ENCODE results near the gene MRPL36. TPM values are rescaled to one million over a fixed set of nuclear protein-coding genes. Genes with fewer than 3 reads are reported as not detected.

MRPL36 gene
- total and polyA plus RNA-seq, 2 donors (not counting 3 experiments of a cell fraction or from before 2014, with no cell fraction given) = 70.3 to 72.7 TPM

- H3K27ac ChIP-seq (ENCODE audit: insufficient read depth, low read depth, low read length) = no peak overlapping the region
- BruUV-seq (replicated peaks) = no TSS peak
- no peak overlapping the region for H2AFZ ChIP-seq (ENCODE audit: low read depth, low read length)
- DNase-seq (ENCODE audit: low read depth, low spot score) (no peak), FAIRE-seq (no peak)
- dilution Hi-C loops (cut with MboI; ENCODE audit: extremely low pct_ligation_motif_present, low sequenced_read_pairs) = no loop called here
- peaks cover 8% of the 10 kb centered on the region for H3K4me1 ChIP-seq (ENCODE audit: control insufficient read depth, extremely low read depth, insufficient read depth, low read length)
- CTCF ChIA-PET = no interaction called here
- intact Hi-C loops (cut with micrococcal nuclease) = no loop called here
- no peak overlapping the region for H3K9ac ChIP-seq (replicated peaks; ENCODE audit: extremely low read depth, insufficient read depth, low read length)
- no peak overlapping the region for H3K4me2 ChIP-seq (ENCODE audit: insufficient read depth, low read length)
- no peaks in the 10 kb centered on the region for H3K9me1 ChIP-seq (replicated peaks; ENCODE audit: control insufficient read depth, extremely low read depth, insufficient read depth, low read length)
- no peaks in the 10 kb centered on the region for H3K27me3 ChIP-seq (ENCODE audit: control insufficient read depth in 2 of 2, insufficient read depth in 2 of 2, low read length in 2 of 2)
- H3K4me3 ChIP-seq (replicated peaks in 1 of 3; ENCODE audit: insufficient read depth in 1 of 3, low read depth in 1 of 3, low read length in 3 of 3) = no peak overlapping the region
- POLR2A ChIA-PET = no interaction called here
- no peaks in the 10 kb centered on the region for H3K9me3 ChIP-seq (replicated peaks; ENCODE audit: control insufficient read depth, insufficient read depth, low read length)
- TF ChIP-seq MAX (IDR thresholded peaks at IDR 0.05; ENCODE audit: insufficient read depth, insufficient read length) (no peak), POLR2AphosphoS5 (IDR thresholded peaks at IDR 0.05; ENCODE audit: insufficient read depth, low read depth, low read length) (no peak), MYC (IDR thresholded peaks at IDR 0.05; ENCODE audit: low read depth, low read length) (no peak), FOS (IDR thresholded peaks at IDR 0.05; ENCODE audit: borderline replicate concordance, insufficient read depth, low read length) (no peak), EZH2 (IDR thresholded peaks at IDR 0.05; ENCODE audit: borderline replicate concordance, low read depth, low read length, severe bottlenecking) (no peak), POLR2A (IDR thresholded peaks at IDR 0.05; ENCODE audit: low read depth, low read length) (no peak), JUN (IDR thresholded peaks at IDR 0.05; ENCODE audit: borderline replicate concordance, insufficient read depth, insufficient read length, low read depth) (no peak), GATA2 (IDR thresholded peaks at IDR 0.05; ENCODE audit: insufficient read depth, insufficient read length, low read depth, low read length) (no peak), CTCF (IDR thresholded peaks at IDR 0.05; ENCODE audit: extremely low read depth in 1 of 2, insufficient read depth in 1 of 2, low read depth in 1 of 2, low read length in 2 of 2) (no peak)
- no peaks in the 10 kb centered on the region for H3K36me3 ChIP-seq (ENCODE audit: control insufficient read depth in 2 of 2, extremely low read depth in 1 of 2, insufficient read depth in 2 of 2, low read length in 2 of 2)
- no peaks in the 10 kb centered on the region for H4K20me1 ChIP-seq (replicated peaks; ENCODE audit: control insufficient read depth, extremely low read depth, insufficient read depth, low read length)
- no peaks in the 10 kb centered on the region for H3K79me2 ChIP-seq (ENCODE audit: control insufficient read depth, insufficient read depth, low read length)
These were observed 14.6 kb downstream of the MRPL36 start for GRCh38 chr5:1785062-1785461.

Data from endothelial cell of umbilical vein (primary cell).